ENCODE data around the gene CYTH3. TPM values are rescaled to one million over a fixed set of nuclear protein-coding genes. Genes with fewer than 3 reads are reported as not detected.

Gene CYTH3
- total RNA-seq, 1 donor from 2014 or later: 24.9 TPM

GRCh38 chr7:6127110-6127490 is 145.3 kb downstream of the CYTH3 start:
- Histone ChIP-seq H3K27me3 (ENCODE audit: control insufficient read depth, insufficient read depth, low read length) (no peaks in the 10 kb centered on the region), H3K36me3 (ENCODE audit: control insufficient read depth, insufficient read depth, low read length) (no peaks in the 10 kb centered on the region), H3K4me3 (ENCODE audit: low read depth, low read length) (no peak overlapping the region)
- no peak for DNase-seq (ENCODE audit: low read depth)
- TF ChIP-seq, protein P1, sequence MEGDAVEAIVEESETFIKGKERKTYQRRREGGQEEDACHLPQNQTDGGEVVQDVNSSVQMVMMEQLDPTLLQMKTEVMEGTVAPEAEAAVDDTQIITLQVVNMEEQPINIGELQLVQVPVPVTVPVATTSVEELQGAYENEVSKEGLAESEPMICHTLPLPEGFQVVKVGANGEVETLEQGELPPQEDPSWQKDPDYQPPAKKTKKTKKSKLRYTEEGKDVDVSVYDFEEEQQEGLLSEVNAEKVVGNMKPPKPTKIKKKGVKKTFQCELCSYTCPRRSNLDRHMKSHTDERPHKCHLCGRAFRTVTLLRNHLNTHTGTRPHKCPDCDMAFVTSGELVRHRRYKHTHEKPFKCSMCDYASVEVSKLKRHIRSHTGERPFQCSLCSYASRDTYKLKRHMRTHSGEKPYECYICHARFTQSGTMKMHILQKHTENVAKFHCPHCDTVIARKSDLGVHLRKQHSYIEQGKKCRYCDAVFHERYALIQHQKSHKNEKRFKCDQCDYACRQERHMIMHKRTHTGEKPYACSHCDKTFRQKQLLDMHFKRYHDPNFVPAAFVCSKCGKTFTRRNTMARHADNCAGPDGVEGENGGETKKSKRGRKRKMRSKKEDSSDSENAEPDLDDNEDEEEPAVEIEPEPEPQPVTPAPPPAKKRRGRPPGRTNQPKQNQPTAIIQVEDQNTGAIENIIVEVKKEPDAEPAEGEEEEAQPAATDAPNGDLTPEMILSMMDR (IDR thresholded peaks at IDR 0.05; ENCODE audit: insufficient read depth, low read length, poor library complexity, severe bottlenecking): no peak

- no peaks in the 10 kb centered on the region for H3K36me3 ChIP-seq (ENCODE audit: control insufficient read depth, insufficient read depth, low read length)
- no peak for DNase-seq (ENCODE audit: low read depth)
- no peaks in the 10 kb centered on the region for H3K27me3 ChIP-seq (ENCODE audit: control insufficient read depth, insufficient read depth, low read length)
- no peak overlapping the region for H3K4me3 ChIP-seq (ENCODE audit: low read depth, low read length)
- TF ChIP-seq, protein P1 (IDR thresholded peaks at IDR 0.05; ENCODE audit: insufficient read depth, low read length, poor library complexity, severe bottlenecking): no peak
Observed at GRCh38 chr7:6123843-6124242, 148.6 kb downstream of the CYTH3 start.

DNA sequence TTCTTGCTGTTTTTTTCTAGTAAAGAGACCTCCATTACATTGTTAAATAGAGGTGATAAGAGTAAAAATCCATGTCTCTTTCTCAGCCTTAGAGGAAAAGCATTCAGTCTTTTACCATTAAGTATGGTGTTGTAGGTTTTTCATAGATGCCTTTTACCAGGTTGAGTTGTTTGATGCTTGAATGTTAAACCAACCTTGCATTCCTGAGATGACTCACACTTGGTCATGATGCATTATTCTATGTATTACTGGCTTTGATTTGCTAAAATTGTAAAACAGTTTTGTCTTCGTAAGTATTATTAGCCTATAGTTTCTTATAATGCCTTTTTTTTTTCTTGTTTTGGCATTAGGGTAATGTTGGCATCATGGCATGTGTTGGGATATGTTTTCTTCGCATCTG is 151.3 kb downstream of the CYTH3 start:
- Histone ChIP-seq H3K4me3 (ENCODE audit: low read depth, low read length) (no peak overlapping the region), H3K27me3 (ENCODE audit: control insufficient read depth, insufficient read depth, low read length) (no peaks in the 10 kb centered on the region), H3K36me3 (ENCODE audit: control insufficient read depth, insufficient read depth, low read length) (no peaks in the 10 kb centered on the region)
- DNase-seq (ENCODE audit: low read depth): no peak
- TF ChIP-seq, protein P1 (IDR thresholded peaks at IDR 0.05; ENCODE audit: insufficient read depth, low read length, poor library complexity, severe bottlenecking): no peak

DNA sequence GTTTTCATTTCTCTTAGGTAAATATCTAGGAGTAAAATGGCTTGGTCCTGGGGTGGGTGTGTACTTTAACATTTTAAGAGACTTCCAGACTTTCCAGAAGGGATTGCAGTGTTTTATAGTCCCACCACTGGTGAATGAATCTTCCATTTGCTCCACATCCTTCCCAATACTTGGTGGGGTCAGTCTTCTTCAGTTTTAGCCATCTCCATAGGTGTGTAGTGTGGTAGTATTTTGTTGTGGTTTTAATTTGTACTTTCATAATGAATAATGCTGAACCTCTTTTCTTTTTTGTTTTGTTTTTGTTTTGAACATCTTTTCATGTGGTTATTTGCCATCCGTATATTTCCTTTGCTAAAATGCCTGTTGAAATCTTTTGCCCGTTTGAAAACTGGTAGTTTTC is 154.9 kb downstream of the CYTH3 start:
- TF ChIP-seq, protein P1 (IDR thresholded peaks at IDR 0.05; ENCODE audit: insufficient read depth, low read length, poor library complexity, severe bottlenecking): no peak
- no peak overlapping the region for H3K4me3 ChIP-seq (ENCODE audit: low read depth, low read length)
- H3K27me3 ChIP-seq (ENCODE audit: control insufficient read depth, insufficient read depth, low read length): no peaks in the 10 kb centered on the region
- no peak for DNase-seq (ENCODE audit: low read depth)
- H3K36me3 ChIP-seq (ENCODE audit: control insufficient read depth, insufficient read depth, low read length): no peaks in the 10 kb centered on the region

GRCh38 chr7:6116211-6116610 is 156.2 kb downstream of the CYTH3 start:
- Histone ChIP-seq H3K36me3 (ENCODE audit: control insufficient read depth, insufficient read depth, low read length) (no peaks in the 10 kb centered on the region), H3K4me3 (ENCODE audit: low read depth, low read length) (no peak overlapping the region), H3K27me3 (ENCODE audit: control insufficient read depth, insufficient read depth, low read length) (no peaks in the 10 kb centered on the region)
- TF ChIP-seq, protein P1 (IDR thresholded peaks at IDR 0.05; ENCODE audit: insufficient read depth, low read length, poor library complexity, severe bottlenecking): no peak
- DNase-seq (ENCODE audit: low read depth): no peak

Other genes starting within 250 kb of the CYTH3 start
- not detected in 2 replicates for gene ANKRD61, start 241.2 kb downstream of the CYTH3 start, total RNA-seq
- 191 and 268 TPM in 2 replicates for gene EIF2AK1, start 213.4 kb downstream of the CYTH3 start, total RNA-seq
- 9.0 and 10.4 TPM in 2 replicates for gene USP42, start 167.7 kb downstream of the CYTH3 start, total RNA-seq
- gene FAM220A, start 76.3 kb upstream of the CYTH3 start, total RNA-seq: 23.4 and 24.2 TPM in 2 replicates
- 214 and 250 TPM in 2 replicates for gene RAC1, start 101.9 kb upstream of the CYTH3 start, total RNA-seq
- gene DAGLB, start 175.3 kb upstream of the CYTH3 start, total RNA-seq: 13.6 and 18.1 TPM in 2 replicates
- gene KDELR2, start 211.5 kb upstream of the CYTH3 start, total RNA-seq: 92.3 and 110 TPM in 2 replicates